PC-9 (cell line): ENCODE data around the gene PAH. TPM values are rescaled to one million over a fixed set of nuclear protein-coding genes. Genes with fewer than 3 reads are reported as not detected.

Source experiments
- BruUV-seq: library from RNA; stranded (reverse); fragments of 400-500 nt; replicated peaks from 2 replicates; lab custom pipeline; 2021; lab: Mats Ljungman, UMichigan
- CTCF ChIA-PET: fragments of 300-600 bp; sonication (Branson Sonifier 250); formaldehyde crosslinking; loops from one replicate; lab custom pipeline; 2022; ENCODE audit warnings: antibody characterized with exemption; lab: Charles Lee
- POLR2A ChIA-PET: fragments of 300-600 bp; sonication (Branson Sonifier 250); formaldehyde crosslinking; loops from one replicate; lab custom pipeline; 2022; ENCODE audit warnings: antibody characterized with exemption; ENCODE audit not compliant: unreplicated experiment; lab: Charles Lee
- DNase-seq, 2 experiments: peaks; one replicate each; pipeline versions ENCODE4 v3.0.0 to v3.0.0-alpha.2; 2015 to 2022; ENCODE audit warnings: mixed read lengths in 1 of 2
- H2AFZ ChIP-seq: fragments of 200-600 bp; sonication (generic); 2 replicates; pipeline ENCODE4 v1.8.1; 2017; ENCODE audit warnings: antibody characterized with exemption
- H3F3A ChIP-seq: fragments of 200-600 bp; sonication (generic); 2 replicates; pipeline ENCODE4 v1.8.1; 2017; ENCODE audit warnings: antibody characterized with exemption, mild to moderate bottlenecking, low read depth; ENCODE audit not compliant: insufficient read depth
- H3K27ac ChIP-seq: fragments of 200-600 bp; sonication (generic); 2 replicates; pipeline ENCODE4 v1.6.1; 2016; ENCODE audit warnings: mixed run types
- H3K27me3 ChIP-seq: fragments of 200-600 bp; sonication (generic); 2 replicates; pipeline ENCODE4 v1.6.1; 2016; ENCODE audit warnings: low read depth, mixed run types; ENCODE audit not compliant: insufficient read depth
- H3K36me3 ChIP-seq: fragments of 200-600 bp; sonication (generic); 2 replicates; pipeline ENCODE4 v1.6.1; 2016; ENCODE audit warnings: low read depth, mixed run types
- H3K4me1 ChIP-seq: fragments of 200-600 bp; sonication (generic); replicated peaks from 2 replicates; pipeline ENCODE4 v1.6.1; 2016; ENCODE audit warnings: mixed run types; ENCODE audit not compliant: insufficient read depth
- H3K4me2 ChIP-seq: fragments of 200-600 bp; sonication (generic); 2 replicates; pipeline ENCODE4 v1.6.1; 2017; ENCODE audit warnings: mixed run types
- H3K4me3 ChIP-seq: fragments of 200-600 bp; sonication (generic); 2 replicates; pipeline ENCODE4 v1.6.1; 2016; ENCODE audit warnings: mixed run types
- H3K79me2 ChIP-seq: fragments of 200-600 bp; sonication (generic); 2 replicates; pipeline ENCODE4 v1.6.1; 2017; ENCODE audit warnings: low read depth, mixed run types
- H3K9me2 ChIP-seq: fragments of 200-600 bp; sonication (generic); 2 replicates; pipeline ENCODE4 v1.8.1; 2017; ENCODE audit warnings: mild to moderate bottlenecking; ENCODE audit not compliant: insufficient read depth
- H3K9me3 ChIP-seq: fragments of 200-600 bp; sonication (generic); 2 replicates; pipeline ENCODE4 v1.8.1; 2016; ENCODE audit warnings: low read depth; ENCODE audit not compliant: insufficient read depth
- H4K20me1 ChIP-seq: fragments of 200-600 bp; sonication (generic); 2 replicates; pipeline ENCODE4 v1.8.1; 2017; ENCODE audit not compliant: insufficient read depth
- EZH2 ChIP-seq: fragments of 200-600 bp; sonication (generic); IDR thresholded peaks from 2 replicates; pipeline ENCODE4 v1.8.0; 2017; ENCODE audit warnings: antibody characterized with exemption, low read depth
- intact Hi-C: fragments of 100-400 bp; cut with micrococcal nuclease; formaldehyde crosslinking; loops from one replicate; pipeline ENCODE4 v1.10.0; 2022; ENCODE audit not compliant: unreplicated experiment
- total RNA-seq: library from RNA; stranded (reverse); gene quantifications from 2 replicates; pipeline ENCODE4 v1.2.3, GENCODE V29; 2021
- TF ChIP-seq, protein P1 (sequence below): fragments of 200-600 bp; sonication (generic); conservative IDR thresholded peaks from 2 replicates; pipeline ENCODE4 v1.6.1; 2017; ENCODE audit warnings: mixed run types, antibody characterized with exemption, mild to moderate bottlenecking, moderate library complexity

Gene PAH
- total RNA-seq, 1 experiment from 2014 or later = not detected

DNA sequence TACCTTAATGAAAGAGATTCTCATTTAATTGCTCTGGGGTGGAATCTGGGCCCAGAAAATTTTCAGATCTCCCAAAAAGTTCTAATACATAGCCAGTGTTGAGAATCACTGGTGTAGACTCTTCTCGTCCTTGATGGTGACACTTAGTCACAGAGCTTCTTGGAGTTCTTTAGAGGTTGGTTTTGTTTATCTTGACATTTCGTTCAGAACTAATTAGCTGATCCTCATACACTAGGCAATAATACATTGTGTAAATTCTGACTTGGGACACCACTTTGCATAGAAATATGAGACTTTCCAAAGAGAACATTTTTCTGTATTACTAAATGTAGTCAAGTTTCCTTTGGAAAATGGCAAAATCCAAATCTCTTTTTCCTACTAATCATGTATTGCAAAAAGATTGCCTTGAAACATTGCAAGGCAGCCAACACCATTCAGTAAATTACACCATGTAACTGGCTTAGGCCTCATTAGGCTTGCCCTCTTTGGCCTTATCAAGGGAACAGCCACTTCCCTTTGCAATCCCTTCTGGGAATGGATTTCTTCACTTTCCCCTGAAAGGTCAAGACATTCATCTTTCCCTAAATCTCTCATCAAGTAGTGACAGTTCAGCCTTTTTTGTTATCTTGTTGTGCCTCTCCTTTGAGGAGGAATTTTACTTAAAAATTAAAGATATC, 102.2 kb downstream of the PAH start:
- H4K20me1 ChIP-seq = no peaks in the 10 kb centered on the region
- no peak overlapping the region for H2AFZ ChIP-seq
- H3K4me1 ChIP-seq = no peaks in the 10 kb centered on the region
- H3K9me3 ChIP-seq = no peaks in the 10 kb centered on the region
- no peak for TF ChIP-seq EZH2
- intact Hi-C loops = no loop called here
- no peak overlapping the region for H3K27ac ChIP-seq
- H3K4me2 ChIP-seq = no peak overlapping the region
- DNase-seq = no peak
- H3K27me3 ChIP-seq = no peaks in the 10 kb centered on the region
- H3F3A ChIP-seq = no peaks in the 10 kb centered on the region
- no peak overlapping the region for H3K4me3 ChIP-seq
- no TSS peak for BruUV-seq
- ChIA-PET CTCF (no interaction called here), POLR2A (no interaction called here)
- no peaks in the 10 kb centered on the region for H3K79me2 ChIP-seq
- no peaks in the 10 kb centered on the region for H3K36me3 ChIP-seq
- no peaks in the 10 kb centered on the region for H3K9me2 ChIP-seq

DNA sequence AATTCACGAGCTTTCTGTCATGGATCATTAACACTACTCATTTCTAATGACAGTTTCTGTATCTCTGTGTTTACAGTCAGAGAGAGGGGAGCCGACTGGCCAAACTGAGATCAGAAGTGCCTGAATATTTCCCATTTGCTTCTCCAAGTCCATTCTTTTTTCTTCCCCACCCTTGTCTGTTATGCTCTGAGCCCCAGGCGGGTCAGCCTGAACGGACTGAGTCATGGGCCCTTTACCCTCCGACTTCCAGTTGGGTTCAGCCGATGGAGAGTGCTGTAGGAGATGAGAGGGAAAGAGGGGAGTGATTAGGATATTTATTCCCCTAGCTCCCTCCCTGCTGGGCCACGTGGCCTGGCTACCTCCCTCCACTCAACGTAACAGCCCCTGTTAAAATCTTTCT, 104.7 kb downstream of the PAH start:
- DNase-seq = no peak
- H2AFZ ChIP-seq = no peak overlapping the region
- H3K79me2 ChIP-seq = no peaks in the 10 kb centered on the region
- ChIA-PET CTCF (no interaction called here), POLR2A (no interaction called here)
- H3K4me2 ChIP-seq = no peak overlapping the region
- no peaks in the 10 kb centered on the region for H3F3A ChIP-seq
- H3K9me3 ChIP-seq = no peaks in the 10 kb centered on the region
- no peaks in the 10 kb centered on the region for H4K20me1 ChIP-seq
- no peak overlapping the region for H3K4me3 ChIP-seq
- no TSS peak for BruUV-seq
- no peaks in the 10 kb centered on the region for H3K9me2 ChIP-seq
- H3K4me1 ChIP-seq = no peaks in the 10 kb centered on the region
- no peaks in the 10 kb centered on the region for H3K27me3 ChIP-seq
- no peaks in the 10 kb centered on the region for H3K36me3 ChIP-seq
- intact Hi-C loops = no loop called here
- TF ChIP-seq EZH2 = no peak
- TF ChIP-seq, protein P1, sequence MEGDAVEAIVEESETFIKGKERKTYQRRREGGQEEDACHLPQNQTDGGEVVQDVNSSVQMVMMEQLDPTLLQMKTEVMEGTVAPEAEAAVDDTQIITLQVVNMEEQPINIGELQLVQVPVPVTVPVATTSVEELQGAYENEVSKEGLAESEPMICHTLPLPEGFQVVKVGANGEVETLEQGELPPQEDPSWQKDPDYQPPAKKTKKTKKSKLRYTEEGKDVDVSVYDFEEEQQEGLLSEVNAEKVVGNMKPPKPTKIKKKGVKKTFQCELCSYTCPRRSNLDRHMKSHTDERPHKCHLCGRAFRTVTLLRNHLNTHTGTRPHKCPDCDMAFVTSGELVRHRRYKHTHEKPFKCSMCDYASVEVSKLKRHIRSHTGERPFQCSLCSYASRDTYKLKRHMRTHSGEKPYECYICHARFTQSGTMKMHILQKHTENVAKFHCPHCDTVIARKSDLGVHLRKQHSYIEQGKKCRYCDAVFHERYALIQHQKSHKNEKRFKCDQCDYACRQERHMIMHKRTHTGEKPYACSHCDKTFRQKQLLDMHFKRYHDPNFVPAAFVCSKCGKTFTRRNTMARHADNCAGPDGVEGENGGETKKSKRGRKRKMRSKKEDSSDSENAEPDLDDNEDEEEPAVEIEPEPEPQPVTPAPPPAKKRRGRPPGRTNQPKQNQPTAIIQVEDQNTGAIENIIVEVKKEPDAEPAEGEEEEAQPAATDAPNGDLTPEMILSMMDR = no peak
- H3K27ac ChIP-seq = no peak overlapping the region

DNA sequence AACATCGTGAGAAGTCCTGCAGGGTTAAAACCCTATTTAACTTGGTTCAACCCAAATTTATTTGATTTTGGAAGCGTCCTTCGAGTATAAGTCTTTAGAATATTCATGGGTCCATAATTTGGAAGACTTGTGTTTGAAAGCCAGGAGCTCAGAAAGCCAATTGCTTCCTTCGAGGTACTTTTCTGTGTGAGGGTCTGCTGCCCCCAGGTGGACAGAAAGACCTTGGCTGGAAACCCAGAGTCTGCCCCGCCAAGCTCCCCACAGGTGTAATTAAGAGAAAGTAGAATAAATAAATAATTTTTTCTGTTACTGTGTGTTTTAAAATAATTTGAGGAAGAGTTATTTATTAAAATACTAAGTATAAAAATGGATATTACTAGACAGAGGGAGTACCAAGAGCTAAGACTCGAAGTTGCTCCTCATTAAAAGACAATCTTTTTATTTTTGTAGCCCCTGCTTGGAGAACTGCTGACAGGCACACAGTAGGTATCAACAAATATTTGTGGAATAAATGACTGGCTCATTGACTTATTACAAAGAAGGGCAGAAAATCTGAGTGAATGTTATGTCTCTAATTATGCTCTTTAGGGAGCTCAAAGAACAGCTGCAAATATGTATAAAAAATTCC, 105.8 kb downstream of the PAH start:
- Histone ChIP-seq H3K27me3 (no peaks in the 10 kb centered on the region), H3K27ac (no peak overlapping the region), H4K20me1 (no peaks in the 10 kb centered on the region), H3F3A (no peaks in the 10 kb centered on the region), H3K4me1 (no peaks in the 10 kb centered on the region), H3K36me3 (no peaks in the 10 kb centered on the region), H3K9me2 (no peaks in the 10 kb centered on the region), H3K4me2 (no peak overlapping the region), H3K9me3 (no peaks in the 10 kb centered on the region), H3K79me2 (no peaks in the 10 kb centered on the region), H3K4me3 (no peak overlapping the region), H2AFZ (no peak overlapping the region)
- CTCF ChIA-PET = interaction anchor here (0.6 to 1.0 kb wide), 4 partner anchors 695 to 1404 kb away, joined by 3 to 4 read pairs (median 4); partner anchors contain the start of gene ARL1
- BruUV-seq = no TSS peak
- intact Hi-C loops = loop anchor here (1.0 to 2.0 kb wide), 2 partner anchors 870 to 894 kb away; no protein-coding TSS in a partner anchor
- TF ChIP-seq EZH2 = no peak
- TF ChIP-seq, protein P1 = peak; percentile 66
- POLR2A ChIA-PET = interaction anchor here (0.6 kb wide), 1 partner anchor 1406 kb away, joined by 3 read pairs; no protein-coding TSS in a partner anchor
- peak in 1 of 2 experiments; percentile 33 for DNase-seq
